NCI-H446 (cell line): ENCODE measurements around the gene ID1.
"Not testable (repeated sequence)": the region's sequence is repeated elsewhere in the genome, so short reads cannot be mapped to it uniquely, and the experiment has no call there.

Experiments
- DNase-seq, 2 experiments: peaks; one replicate each; lab custom pipeline; 2025; lab: John Stamatoyannopoulos, UW

ID1 gene

GRCh38 chr20:31602431-31602778, 2.7 kb upstream of the ID1 start:
- DNase-seq = no peak

GRCh38 chr20:31602779-31603441, 2.2 kb upstream of the ID1 start:
- no peak for DNase-seq

- DNase-seq = peak; percentile 97 to 98
Observed at GRCh38 chr20:31603822-31604566, 1.1 kb upstream of the ID1 start.

GRCh38 chr20:31604567-31605030, 490 bp upstream of the ID1 start:
- no peak for DNase-seq

- DNase-seq = peak in 1 of 2 experiments; percentile 30
Observed at GRCh38 chr20:31605902-31606803, 1.1 kb downstream of the ID1 start.

GRCh38 chr20:31606804-31607639, 1.9 kb downstream of the ID1 start:
- peak; percentile 77 to 81 for DNase-seq

GRCh38 chr20:31607640-31608250, 2.7 kb downstream of the ID1 start:
- no peak for DNase-seq

- DNase-seq = peak; percentile 18 to 71
Observed at GRCh38 chr20:31608251-31608945, 3.3 kb downstream of the ID1 start.

GRCh38 chr20:31612271-31612640, 7.2 kb downstream of the ID1 start:
- DNase-seq = not testable (repeated sequence)

GRCh38 chr20:31615416-31615815, 10.3 kb downstream of the ID1 start:
- DNase-seq = no peak

GRCh38 chr20:31617432-31618104, 12.5 kb downstream of the ID1 start:
- no peak for DNase-seq

- no peak for DNase-seq
Observed at GRCh38 chr20:31620246-31620645, 15.2 kb downstream of the ID1 start.

GRCh38 chr20:31623123-31623505, 18.0 kb downstream of the ID1 start:
- DNase-seq = not testable (repeated sequence)

- not testable (repeated sequence) for DNase-seq
Observed at GRCh38 chr20:31626534-31626933, 21.4 kb downstream of the ID1 start.

GRCh38 chr20:31628057-31628456, 23.0 kb downstream of the ID1 start:
- not testable (repeated sequence) for DNase-seq

GRCh38 chr20:31630187-31630790, 25.2 kb downstream of the ID1 start:
- peak; percentile 83 to 92 for DNase-seq

GRCh38 chr20:31632548-31633338, 27.7 kb downstream of the ID1 start:
- no peak for DNase-seq

- DNase-seq = no peak
Observed at GRCh38 chr20:31633339-31633914, 28.3 kb downstream of the ID1 start.
